GM12878 (cell line): ENCODE measurements around the gene CAST. TPM values are rescaled to one million over a fixed set of nuclear protein-coding genes. Genes with fewer than 3 reads are reported as not detected.

Experiments
- ATAC-seq: fragments of 200-7000 bp; cut with Tn5 transposase; 3 replicates; pipeline ENCODE4 v1.9.1; 2020; ENCODE audit warnings: mild to moderate bottlenecking, moderate library complexity
- BruUV-seq: library from RNA; stranded (reverse); fragments of 400-500 nt; replicated peaks from 2 replicates; lab custom pipeline; 2021; lab: Mats Ljungman, UMichigan
- CTCF ChIA-PET: fragments of 300-600 bp; sonication (Branson Sonifier 250); formaldehyde crosslinking; extraction: SDS; loops from one replicate; lab custom pipeline; 2021; ENCODE audit warnings: inconsistent platforms; lab: Yijun Ruan, JAX
- POLR2A ChIA-PET: fragments of 350-600 bp; formaldehyde crosslinking; extraction: SDS; loops from one replicate; lab custom pipeline; 2021; ENCODE audit warnings: inconsistent platforms; lab: Charles Lee
- RAD21 ChIA-PET: fragments of 300-600 bp; sonication (Branson Sonifier 250); formaldehyde crosslinking; loops from one replicate; lab custom pipeline; 2023; ENCODE audit warnings: antibody characterized with exemption; ENCODE audit not compliant: unreplicated experiment; lab: Charles Lee
- SMC1A ChIA-PET: fragments of 300-600 bp; sonication (Branson Sonifier 250); formaldehyde crosslinking; loops from one replicate; lab custom pipeline; 2023; ENCODE audit not compliant: unreplicated experiment, uncharacterized antibody; lab: Charles Lee
- DNase-seq: peaks from one replicate; pipeline ENCODE4 v3.0.0-alpha.2; 2011; ENCODE audit warnings: low read depth, low spot score
- FAIRE-seq: peaks from 3 replicates; lab custom pipeline; 2011; peaks lifted over from hg19 to GRCh38; lab: Jason Lieb, UNC
- H2AFZ ChIP-seq: 2 replicates; pipeline ENCODE4 v1.6.0; 2011; ENCODE audit warnings: low read depth, low read length, control low read depth; ENCODE audit not compliant: control insufficient read depth
- H3K27ac ChIP-seq: 2 replicates; pipeline ENCODE4 v1.5.1; 2011; ENCODE audit warnings: control low read depth; ENCODE audit not compliant: control insufficient read depth, insufficient read depth
- H3K27me3 ChIP-seq, 2 experiments: replicated peaks in 1 of 2; 2 replicates each; pipeline versions ENCODE4 v1.6.0 to v1.6.1; 2011; ENCODE audit warnings: low read length in 1 of 2; ENCODE audit not compliant: control insufficient read depth in 2 of 2, insufficient read depth in 2 of 2
- H3K36me3 ChIP-seq, 2 experiments: 2 replicates each; pipeline ENCODE4 v1.5.1; 2011; ENCODE audit warnings: low read length in 1 of 2; ENCODE audit not compliant: control insufficient read depth in 2 of 2, insufficient read depth in 2 of 2
- H3K4me1 ChIP-seq: 2 replicates; pipeline ENCODE4 v1.6.1; 2011; ENCODE audit warnings: mild to moderate bottlenecking, low read length, moderate library complexity, mixed read lengths; ENCODE audit not compliant: control insufficient read depth, insufficient read depth
- H3K4me2 ChIP-seq: 2 replicates; pipeline ENCODE4 v1.6.0; 2011; ENCODE audit warnings: control low read depth; ENCODE audit not compliant: control insufficient read depth, insufficient read depth
- H3K4me3 ChIP-seq: fragments of 200-600 bp; sonication (generic); 2 replicates; pipeline ENCODE4 v1.5.1; 2016
- H3K79me2 ChIP-seq: 2 replicates; pipeline ENCODE4 v1.6.0; 2011; ENCODE audit warnings: low read length; ENCODE audit not compliant: control insufficient read depth, insufficient read depth
- H3K9ac ChIP-seq: 2 replicates; pipeline ENCODE4 v1.8.0; 2011; ENCODE audit warnings: low read length, control low read depth, mixed read lengths; ENCODE audit not compliant: control insufficient read depth, insufficient read depth
- H3K9me3 ChIP-seq: replicated peaks from 3 replicates; pipeline ENCODE4 v1.5.1; 2011; ENCODE audit warnings: mild to moderate bottlenecking, low read length; ENCODE audit not compliant: control insufficient read depth, insufficient read depth
- H4K20me1 ChIP-seq: 2 replicates; pipeline ENCODE4 v1.6.0; 2011; ENCODE audit not compliant: control insufficient read depth, insufficient read depth
- ATF3 ChIP-seq: IDR thresholded peaks from 2 replicates; pipeline ENCODE4 v1.6.1; 2011; ENCODE audit warnings: low read depth, mild to moderate bottlenecking, low read length, moderate library complexity, borderline replicate concordance; ENCODE audit errors: extremely low read depth
- ATF7 ChIP-seq: fragments of 450-650 bp; IDR thresholded peaks from 2 replicates; pipeline ENCODE4 v1.6.1; 2016; ENCODE audit warnings: low read depth, mild to moderate bottlenecking
- IKZF2 ChIP-seq, 2 experiments: fragments of 450-650 bp; IDR thresholded peaks; 2 replicates each; pipeline ENCODE4 v1.6.1; 2017; ENCODE audit warnings: mild to moderate bottlenecking in 2 of 2, moderate library complexity in 2 of 2
- PRDM15 ChIP-seq: fragments of 450-650 bp; formaldehyde crosslinking; IDR thresholded peaks from 2 replicates; pipeline ENCODE4 v1.4.0; 2020; ENCODE audit warnings: mild to moderate bottlenecking, moderate library complexity
- ZNF622 ChIP-seq: fragments of 450-650 bp; IDR thresholded peaks from 2 replicates; pipeline ENCODE4 v1.6.1; 2017; ENCODE audit warnings: mild to moderate bottlenecking, inconsistent platforms
- WGBS: methylation state at CpG from one replicate; pipeline ENCODE4 v1.1.6; 2016; ENCODE audit warnings: low lambda C conversion rate; ENCODE audit not compliant: insufficient replicate concordance, insufficient coverage; ENCODE audit errors: missing lambda C conversion rate; 5-methylcytosine and 5-hydroxymethylcytosine counted together
- in situ Hi-C: fragments of 300-500 bp; cut with MboI; formaldehyde crosslinking; loops from 9 replicates; pipeline ENCODE4 v1.14.3; 2018; ENCODE audit warnings: mixed read lengths
- intact Hi-C: fragments of 100-400 bp; cut with micrococcal nuclease; formaldehyde crosslinking; loops from one replicate; pipeline ENCODE4 v1.14.2; 2022; ENCODE audit not compliant: unreplicated experiment
- polyA plus RNA-seq, 11 experiments: library from polyadenylated mRNA; depleted of rRNA in 4 of 11; unstranded in 6 of 11; stranded (reverse) in 5 of 11; fragments of >200 nt; fragmentation: Nextera tagmentation in 4 of 11; fragmentation: Illumina TruSeq in 1 of 11; extraction: Ambion mirVana in 4 of 11; extraction: Trizol in 1 of 11; gene quantifications; 1 replicate in 1 of 11; 2 replicates in 10 of 11; pipeline versions ENCODE4 v1.2.1 to v1.2.3, GENCODE V29; 2011 to 2016; ENCODE audit warnings: inconsistent platforms in 2 of 11, missing spikeins in 2 of 11, low read depth in 1 of 11
- total RNA-seq, 4 experiments: library from RNA; depleted of rRNA in 3 of 4; stranded (reverse); fragments of >200 nt in 3 of 4; fragmentation: Illumina TruSeq in 1 of 4; extraction: Trizol in 1 of 4; gene quantifications; 2 replicates each; pipeline versions ENCODE4 v1.2.1 to v1.2.3, GENCODE V29; 2013 to 2021
- TF ChIP-seq, protein P1 (sequence below): fragments of 450-650 bp; IDR thresholded peaks from 2 replicates; pipeline ENCODE4 v1.6.1; 2017; ENCODE audit warnings: antibody characterized with exemption, mild to moderate bottlenecking, moderate library complexity

The CAST gene
- total and polyA plus RNA-seq, 10 of the 15 experiments (the other 5 are each of a cell fraction or from before 2014, with no cell fraction given), result 31.7 to 140 (median 68.5) TPM

DNA sequence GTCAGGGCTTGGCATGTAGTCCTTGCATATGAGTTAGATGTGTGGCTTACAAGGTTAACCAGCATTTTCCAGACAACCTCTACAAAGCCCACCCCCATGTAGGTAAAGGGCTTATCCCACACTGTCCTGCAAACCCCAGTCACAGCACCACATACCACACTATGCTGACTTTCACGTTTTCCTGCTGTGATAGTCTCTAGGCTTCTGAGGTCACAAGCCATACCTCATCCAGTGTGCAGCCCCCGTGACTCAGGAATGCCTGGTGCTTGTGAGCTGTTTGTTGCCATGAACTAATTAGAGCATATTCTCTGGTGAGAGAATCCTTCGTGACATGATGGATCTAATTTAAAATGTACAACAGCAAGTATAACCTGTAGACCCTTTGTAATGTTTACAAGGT is 94.8 kb downstream of the CAST start:
- H4K20me1 ChIP-seq, result no peaks in the 10 kb centered on the region
- FAIRE-seq, result no peak

DNA sequence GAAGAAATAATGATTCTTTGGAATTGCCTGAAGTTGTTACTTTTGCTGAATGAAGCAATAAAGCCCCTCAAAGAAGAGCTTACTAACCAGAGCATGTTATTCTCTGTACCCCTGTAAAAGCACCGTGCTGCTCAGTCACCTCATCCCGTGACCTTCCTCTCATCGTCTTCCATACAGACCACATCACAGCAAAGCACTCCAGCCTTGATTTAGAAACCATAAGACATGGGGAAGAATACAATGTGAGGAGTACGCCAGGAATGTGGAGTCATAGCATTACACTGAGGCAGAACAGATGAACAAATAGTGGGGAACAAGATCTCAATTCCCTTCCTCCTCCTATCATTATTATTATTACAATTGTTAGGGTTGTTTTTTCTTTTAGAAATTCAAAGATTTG is 96.4 kb downstream of the CAST start:
- Histone ChIP-seq H3K9ac (no peak overlapping the region), H3K27ac (no peak overlapping the region), H3K4me2 (no peak overlapping the region), H4K20me1 (no peaks in the 10 kb centered on the region), H3K9me3 (no peaks in the 10 kb centered on the region), H3K4me1 (no peaks in the 10 kb centered on the region), H3K4me3 (no peak overlapping the region), H2AFZ (no peak overlapping the region), H3K27me3 (no peaks in the 10 kb centered on the region), H3K79me2 (no peaks in the 10 kb centered on the region), H3K36me3 (peaks cover 2 to 15% of the 10 kb centered on the region in 2 experiments; a peak in 3 of 4 replicates)
- in situ Hi-C loops, result no loop called here
- SMC1A ChIA-PET, result interaction anchor here (1.0 kb wide), 1 partner anchor 10 kb away, joined by 3 read pairs; no protein-coding TSS in a partner anchor
- RAD21 ChIA-PET, result interaction anchor here (1.5 kb wide), 1 partner anchor 9 kb away, joined by 3 read pairs; no protein-coding TSS in a partner anchor
- no TSS peak for BruUV-seq
- intact Hi-C loops, result loop anchor here (5.0 kb wide), 1 partner anchor 109 kb away; no protein-coding TSS in a partner anchor
- CTCF ChIA-PET, result interaction anchor here (0.6 to 0.9 kb wide), 3 partner anchors 156 to 403 kb away, joined by 3 read pairs; partner anchors contain the start of gene LIX1
- no peak for DNase-seq
- POLR2A ChIA-PET, result no interaction called here
- FAIRE-seq, result no peak
- no peak for ATAC-seq
- 99% methylated on average over 4 of the region's 4 CpGs for WGBS
- TF ChIP-seq ZNF622 (no peak), IKZF2 (IDR thresholded peaks at IDR 0.05) (no peak), PRDM15 (CRISPR knock-in tag) (no peak)
- TF ChIP-seq, protein P1, sequence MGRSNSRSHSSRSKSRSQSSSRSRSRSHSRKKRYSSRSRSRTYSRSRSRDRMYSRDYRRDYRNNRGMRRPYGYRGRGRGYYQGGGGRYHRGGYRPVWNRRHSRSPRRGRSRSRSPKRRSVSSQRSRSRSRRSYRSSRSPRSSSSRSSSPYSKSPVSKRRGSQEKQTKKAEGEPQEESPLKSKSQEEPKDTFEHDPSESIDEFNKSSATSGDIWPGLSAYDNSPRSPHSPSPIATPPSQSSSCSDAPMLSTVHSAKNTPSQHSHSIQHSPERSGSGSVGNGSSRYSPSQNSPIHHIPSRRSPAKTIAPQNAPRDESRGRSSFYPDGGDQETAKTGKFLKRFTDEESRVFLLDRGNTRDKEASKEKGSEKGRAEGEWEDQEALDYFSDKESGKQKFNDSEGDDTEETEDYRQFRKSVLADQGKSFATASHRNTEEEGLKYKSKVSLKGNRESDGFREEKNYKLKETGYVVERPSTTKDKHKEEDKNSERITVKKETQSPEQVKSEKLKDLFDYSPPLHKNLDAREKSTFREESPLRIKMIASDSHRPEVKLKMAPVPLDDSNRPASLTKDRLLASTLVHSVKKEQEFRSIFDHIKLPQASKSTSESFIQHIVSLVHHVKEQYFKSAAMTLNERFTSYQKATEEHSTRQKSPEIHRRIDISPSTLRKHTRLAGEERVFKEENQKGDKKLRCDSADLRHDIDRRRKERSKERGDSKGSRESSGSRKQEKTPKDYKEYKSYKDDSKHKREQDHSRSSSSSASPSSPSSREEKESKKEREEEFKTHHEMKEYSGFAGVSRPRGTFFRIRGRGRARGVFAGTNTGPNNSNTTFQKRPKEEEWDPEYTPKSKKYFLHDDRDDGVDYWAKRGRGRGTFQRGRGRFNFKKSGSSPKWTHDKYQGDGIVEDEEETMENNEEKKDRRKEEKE, result no peak

More for the DNA sequence above, 94.8 kb downstream of the CAST start:
- ChIA-PET CTCF (interaction anchor here (1.8 kb wide), 1 partner anchor 404 kb away, joined by 11 read pairs; no protein-coding TSS in a partner anchor), SMC1A (interaction anchor here (1.1 to 1.4 kb wide), 2 partner anchors 9 to 15 kb away, joined by 3 read pairs; no protein-coding TSS in a partner anchor), RAD21 (no interaction called here), POLR2A (no interaction called here)
- no peaks in the 10 kb centered on the region for H3K27me3 ChIP-seq
- H3K4me1 ChIP-seq, result no peaks in the 10 kb centered on the region
- in situ Hi-C loops, result no loop called here
- intact Hi-C loops, result loop anchor here (5.0 kb wide), 1 partner anchor 110 kb away; no protein-coding TSS in a partner anchor
- no peak overlapping the region for H2AFZ ChIP-seq
- TF ChIP-seq ATF3, result no peak
- TF ChIP-seq ATF7, result no peak
- DNase-seq, result no peak
- no peak overlapping the region for H3K4me3 ChIP-seq
- WGBS, result 92% methylated on average over 3 of the region's 3 CpGs
- no peak overlapping the region for H3K4me2 ChIP-seq
- H3K36me3 ChIP-seq, result peaks cover 4 to 19% of the 10 kb centered on the region in 2 experiments
- no peaks in the 10 kb centered on the region for H3K9me3 ChIP-seq
- no peak for ATAC-seq
- no peak overlapping the region for H3K9ac ChIP-seq
- H3K27ac ChIP-seq, result no peak overlapping the region
- no peaks in the 10 kb centered on the region for H3K79me2 ChIP-seq
- no TSS peak for BruUV-seq
